Stimulated activated naive B cell treated with anti-CD40 and anti-IgM and Interleukin-4, amounts not matched to agents 10 μg/mL and 1 μg/mL and 100 μg/mL, for 72 hours (primary cell): Measurements from ENCODE around the gene SMAP2.

Experiments
- ATAC-seq, 2 donors: fragments of 150-1000 bp; cut with Tn5 transposase; replicated peaks; 2 replicates each; pipeline ENCODE4 v1.10.0; 2021; ENCODE audit warnings: moderate library complexity in 1 of 2
- DNase-seq: peaks from one replicate; pipeline ENCODE4 v3.0.0; 2021
- H3K27ac Mint-ChIP-seq: one replicate; pipeline ENCODE4 v1.8.0; 2022; ENCODE audit warnings: mild to moderate bottlenecking, mixed read lengths
- H3K27me3 Mint-ChIP-seq, 2 donors: one replicate each; pipeline ENCODE4 v1.8.0; 2022; ENCODE audit warnings: mixed read lengths in 2 of 2
- H3K36me3 Mint-ChIP-seq, 2 donors: one replicate each; pipeline ENCODE4 v1.8.0; 2022; ENCODE audit warnings: mixed read lengths in 2 of 2, mild to moderate bottlenecking in 1 of 2
- H3K4me1 Mint-ChIP-seq, 2 donors: one replicate each; pipeline ENCODE4 v1.8.0; 2022; ENCODE audit warnings: mixed read lengths in 2 of 2, mild to moderate bottlenecking in 1 of 2
- H3K4me3 Mint-ChIP-seq, 2 donors: one replicate each; pipeline ENCODE4 v1.8.0; 2022; ENCODE audit warnings: mild to moderate bottlenecking in 2 of 2, mixed read lengths in 2 of 2, moderate library complexity in 1 of 2
- H3K9me3 Mint-ChIP-seq, 2 donors: one replicate each; pipeline ENCODE4 v1.8.0; 2022; ENCODE audit warnings: mixed read lengths in 2 of 2, mild to moderate bottlenecking in 1 of 2

The SMAP2 gene

GRCh38 chr1:40407453-40407852 lies 33.9 kb downstream of the SMAP2 start:
- no peak for DNase-seq
- Mint-ChIP-seq H3K4me1 (peaks cover 16 to 38% of the 10 kb centered on the region in 2 donors), H3K9me3 (no peaks in the 10 kb centered on the region), H3K27ac (no peak overlapping the region), H3K27me3 (no peaks in the 10 kb centered on the region), H3K4me3 (no peak overlapping the region), H3K36me3 (peaks cover 9 to 27% of the 10 kb centered on the region in 2 donors)
- ATAC-seq, result no peak

- no peak for ATAC-seq
- no peak for DNase-seq
- peak overlapping the region; percentile 14 for H3K27ac Mint-ChIP-seq
- H3K4me3 Mint-ChIP-seq, result no peak overlapping the region
- H3K27me3 Mint-ChIP-seq, result no peaks in the 10 kb centered on the region
- H3K9me3 Mint-ChIP-seq, result no peaks in the 10 kb centered on the region
- peaks cover 12 to 18% of the 10 kb centered on the region in 2 donors for H3K4me1 Mint-ChIP-seq
- peaks cover 17 to 42% of the 10 kb centered on the region in 2 donors for H3K36me3 Mint-ChIP-seq
Measured at GRCh38 chr1:40409467-40409866, 35.9 kb downstream of the SMAP2 start.

- Mint-ChIP-seq H3K9me3 (no peaks in the 10 kb centered on the region), H3K27ac (no peak overlapping the region), H3K27me3 (no peaks in the 10 kb centered on the region), H3K4me1 (peaks cover 7 to 10% of the 10 kb centered on the region in 2 donors), H3K36me3 (peaks cover 28 to 57% of the 10 kb centered on the region in 2 donors), H3K4me3 (no peak overlapping the region)
- ATAC-seq, result no peak
- DNase-seq, result no peak
Measured at GRCh38 chr1:40411294-40411693, 37.8 kb downstream of the SMAP2 start.

GRCh38 chr1:40411843-40412242 lies 38.3 kb downstream of the SMAP2 start:
- no peak overlapping the region for H3K27ac Mint-ChIP-seq

GRCh38 chr1:40413527-40414252 lies 40.2 kb downstream of the SMAP2 start:
- no peak for DNase-seq
- Mint-ChIP-seq H3K4me3 (no peak overlapping the region), H3K4me1 (peaks cover 0 to 6% of the 10 kb centered on the region in 2 donors), H3K9me3 (no peaks in the 10 kb centered on the region), H3K27me3 (no peaks in the 10 kb centered on the region), H3K27ac (peak overlapping the region; percentile 80), H3K36me3 (peaks cover 45 to 71% of the 10 kb centered on the region in 2 donors)
- no peak for ATAC-seq

More at GRCh38 chr1:40411843-40412242, 38.3 kb downstream of the SMAP2 start:
- H3K9me3 Mint-ChIP-seq, result no peaks in the 10 kb centered on the region
- no peak overlapping the region for H3K4me3 Mint-ChIP-seq
- H3K27me3 Mint-ChIP-seq, result no peaks in the 10 kb centered on the region
- peaks cover 31 to 63% of the 10 kb centered on the region in 2 donors for H3K36me3 Mint-ChIP-seq
- ATAC-seq (no peak), DNase-seq (no peak)
- peaks cover 7 to 10% of the 10 kb centered on the region in 2 donors for H3K4me1 Mint-ChIP-seq

- peaks cover 0 to 6% of the 10 kb centered on the region in 2 donors for H3K4me1 Mint-ChIP-seq
- no peak overlapping the region for H3K4me3 Mint-ChIP-seq
- H3K27ac Mint-ChIP-seq, result peak overlapping the region; percentile 73
- H3K9me3 Mint-ChIP-seq, result no peaks in the 10 kb centered on the region
- ATAC-seq (no peak), DNase-seq (no peak)
- peaks cover 49 to 73% of the 10 kb centered on the region in 2 donors for H3K36me3 Mint-ChIP-seq
- H3K27me3 Mint-ChIP-seq, result no peaks in the 10 kb centered on the region
Measured at GRCh38 chr1:40414331-40414730, 40.8 kb downstream of the SMAP2 start.

- H3K4me3 Mint-ChIP-seq, result no peak overlapping the region
- H3K4me1 Mint-ChIP-seq, result peaks cover 16 to 21% of the 10 kb centered on the region in 2 donors
- ATAC-seq, result no peak
- H3K36me3 Mint-ChIP-seq, result peaks cover 58 to 80% of the 10 kb centered on the region in 2 donors
- H3K27me3 Mint-ChIP-seq, result no peaks in the 10 kb centered on the region
- no peak overlapping the region for H3K27ac Mint-ChIP-seq
- DNase-seq, result no peak
- no peaks in the 10 kb centered on the region for H3K9me3 Mint-ChIP-seq
Measured at GRCh38 chr1:40416709-40417108, 43.2 kb downstream of the SMAP2 start.

- Mint-ChIP-seq H3K4me1 (peaks cover 40 to 63% of the 10 kb centered on the region in 2 donors), H3K27ac (peak overlapping the region; percentile 11), H3K9me3 (peaks cover 0 to 1% of the 10 kb centered on the region in 2 donors), H3K36me3 (peaks cover 76 to 83% of the 10 kb centered on the region in 2 donors), H3K27me3 (no peaks in the 10 kb centered on the region), H3K4me3 (peak overlapping the region in 1 of 2 donors; percentile 20)
- DNase-seq, result no peak
- peak; percentile 77 to 81 for ATAC-seq
Measured at GRCh38 chr1:40421431-40422384, 48.2 kb downstream of the SMAP2 start.

GRCh38 chr1:40422630-40423263 lies 49.2 kb downstream of the SMAP2 start:
- Mint-ChIP-seq H3K4me1 (peaks cover 40 to 63% of the 10 kb centered on the region in 2 donors), H3K36me3 (peaks cover 71 to 80% of the 10 kb centered on the region in 2 donors), H3K27ac (peak overlapping the region; percentile 79), H3K27me3 (no peaks in the 10 kb centered on the region), H3K4me3 (peak overlapping the region; percentile 34 to 38), H3K9me3 (peaks cover 0 to 1% of the 10 kb centered on the region in 2 donors)
- ATAC-seq, result peak in 1 of 2 donors; percentile 7
- no peak for DNase-seq

GRCh38 chr1:40423264-40423642 lies 49.7 kb downstream of the SMAP2 start:
- peaks cover 0 to 1% of the 10 kb centered on the region in 2 donors for H3K9me3 Mint-ChIP-seq
- peak; percentile 70 to 74 for ATAC-seq
- H3K4me1 Mint-ChIP-seq, result peaks cover 40 to 63% of the 10 kb centered on the region in 2 donors
- peak overlapping the region; percentile 79 for H3K27ac Mint-ChIP-seq
- H3K36me3 Mint-ChIP-seq, result peaks cover 69 to 81% of the 10 kb centered on the region in 2 donors
- no peaks in the 10 kb centered on the region for H3K27me3 Mint-ChIP-seq
- H3K4me3 Mint-ChIP-seq, result peak overlapping the region; percentile 34 to 38
- no peak for DNase-seq

- H3K4me1 Mint-ChIP-seq, result peaks cover 40 to 63% of the 10 kb centered on the region in 2 donors
- peak overlapping the region; percentile 81 for H3K27ac Mint-ChIP-seq
- H3K36me3 Mint-ChIP-seq, result peaks cover 64 to 76% of the 10 kb centered on the region in 2 donors
- DNase-seq (no peak), ATAC-seq (no peak)
- no peaks in the 10 kb centered on the region for H3K27me3 Mint-ChIP-seq
- peaks cover 0 to 1% of the 10 kb centered on the region in 2 donors for H3K9me3 Mint-ChIP-seq
- peak overlapping the region in 1 of 2 donors; percentile 1 for H3K4me3 Mint-ChIP-seq
Measured at GRCh38 chr1:40423951-40424618, 50.6 kb downstream of the SMAP2 start.

GRCh38 chr1:40425198-40425597 lies 51.7 kb downstream of the SMAP2 start:
- Mint-ChIP-seq H3K27ac (peak overlapping the region; percentile 84), H3K36me3 (peaks cover 61 to 79% of the 10 kb centered on the region in 2 donors), H3K9me3 (peaks cover 0 to 1% of the 10 kb centered on the region in 2 donors), H3K4me3 (peak overlapping the region; percentile 20 to 23), H3K27me3 (no peaks in the 10 kb centered on the region), H3K4me1 (peaks cover 39 to 57% of the 10 kb centered on the region in 2 donors)
- no peak for ATAC-seq
- no peak for DNase-seq

- no peak overlapping the region for H3K27ac Mint-ChIP-seq
- ATAC-seq (no peak), DNase-seq (no peak)
- no peaks in the 10 kb centered on the region for H3K27me3 Mint-ChIP-seq
- H3K4me1 Mint-ChIP-seq, result peaks cover 0 to 2% of the 10 kb centered on the region in 2 donors
- H3K9me3 Mint-ChIP-seq, result no peaks in the 10 kb centered on the region
- peaks cover 27 to 52% of the 10 kb centered on the region in 2 donors for H3K36me3 Mint-ChIP-seq
- no peak overlapping the region for H3K4me3 Mint-ChIP-seq
Measured at GRCh38 chr1:40431385-40431784, 57.9 kb downstream of the SMAP2 start.
